ENCODE measurements around the gene MX1. TPM values are rescaled to one million over a fixed set of nuclear protein-coding genes. Genes with fewer than 3 reads are reported as not detected.
A peak's percentile ranks its signal among the peaks of the same experiment; 100 is the strongest.

Gene MX1
- total RNA-seq (2014; rRNA removed; shearing (Covaris generic)) = 12.3 and 15.4 TPM in 2 replicates

DNA sequence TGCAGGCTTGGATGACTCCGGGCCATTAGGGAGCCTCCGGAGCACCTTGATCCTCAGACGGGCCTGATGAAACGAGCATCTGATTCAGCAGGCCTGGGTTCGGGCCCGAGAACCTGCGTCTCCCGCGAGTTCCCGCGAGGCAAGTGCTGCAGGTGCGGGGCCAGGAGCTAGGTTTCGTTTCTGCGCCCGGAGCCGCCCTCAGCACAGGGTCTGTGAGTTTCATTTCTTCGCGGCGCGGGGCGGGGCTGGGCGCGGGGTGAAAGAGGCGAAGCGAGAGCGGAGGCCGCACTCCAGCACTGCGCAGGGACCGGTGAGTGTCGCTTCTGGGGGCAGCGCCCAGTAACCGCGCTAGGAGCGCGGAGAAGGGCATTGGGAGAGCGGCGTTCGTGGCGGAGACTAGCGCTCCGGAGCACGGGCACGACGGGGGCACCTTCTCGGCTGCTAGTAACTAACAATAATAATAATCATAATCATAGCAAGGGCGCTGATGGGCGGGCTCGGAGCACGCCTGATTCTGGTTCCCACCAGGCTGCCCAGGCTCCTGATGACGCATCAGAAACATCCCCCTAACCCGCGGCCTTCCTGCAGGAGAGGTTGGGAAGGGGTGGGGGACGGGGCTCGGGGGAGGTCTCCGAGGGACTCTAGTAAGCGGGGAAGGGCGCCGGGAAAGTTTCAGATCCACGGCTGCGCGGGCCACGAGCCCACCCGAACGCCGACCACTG lies at the start of gene MX1:
Gene MX1, plus strand, starts transcription at position 286 of the 722 bp plus-strand sequence. CDS start 5,832 bp downstream, outside the sequence.
- peak; percentile 49 for DNase-seq (ENCODE audit: low read depth)

DNA sequence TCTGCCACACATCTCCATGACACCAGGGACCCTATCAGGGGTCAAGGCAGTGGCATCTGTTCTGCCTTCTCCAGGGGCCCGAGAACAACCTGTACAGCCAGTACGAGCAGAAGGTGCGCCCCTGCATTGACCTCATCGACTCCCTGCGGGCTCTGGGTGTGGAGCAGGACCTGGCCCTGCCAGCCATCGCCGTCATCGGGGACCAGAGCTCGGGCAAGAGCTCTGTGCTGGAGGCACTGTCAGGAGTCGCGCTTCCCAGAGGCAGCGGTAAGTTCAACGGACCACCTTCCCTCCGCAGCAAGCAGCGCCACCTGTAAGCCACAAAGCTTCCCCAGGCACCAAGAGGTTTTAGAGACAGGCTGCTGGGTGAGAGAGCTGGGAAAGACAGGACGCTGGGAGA lies 48.3 kb upstream of the MX1 start:
- no peak for DNase-seq (ENCODE audit: low read depth)

DNA sequence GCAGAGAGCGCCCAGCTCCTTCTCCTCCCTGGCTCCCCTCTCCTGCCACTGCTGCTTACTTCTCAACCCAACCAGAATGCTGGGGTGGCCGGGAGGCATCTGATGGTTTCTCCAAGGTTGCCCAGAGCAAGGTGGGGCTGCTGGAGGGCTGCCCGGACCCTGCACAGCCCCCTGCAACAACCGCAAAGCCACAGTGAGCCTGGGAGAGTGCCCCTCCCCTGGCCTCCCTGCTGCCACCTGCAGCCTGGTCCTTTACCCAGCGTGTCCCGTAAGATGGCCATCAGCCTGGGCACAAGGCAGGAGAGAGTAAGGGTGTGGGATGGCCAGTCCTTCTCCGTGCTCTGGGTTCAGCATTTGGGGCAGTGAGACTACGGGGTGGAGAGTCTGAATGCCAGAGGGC lies 47.2 kb upstream of the MX1 start:
- no peak for DNase-seq (ENCODE audit: low read depth)

- DNase-seq (ENCODE audit: low read depth) = no peak
Observed at GRCh38 chr21:41379901-41380300, 46.1 kb upstream of the MX1 start.

GRCh38 chr21:41381731-41382130 lies 44.3 kb upstream of the MX1 start:
- no peak for DNase-seq (ENCODE audit: low read depth)

DNA sequence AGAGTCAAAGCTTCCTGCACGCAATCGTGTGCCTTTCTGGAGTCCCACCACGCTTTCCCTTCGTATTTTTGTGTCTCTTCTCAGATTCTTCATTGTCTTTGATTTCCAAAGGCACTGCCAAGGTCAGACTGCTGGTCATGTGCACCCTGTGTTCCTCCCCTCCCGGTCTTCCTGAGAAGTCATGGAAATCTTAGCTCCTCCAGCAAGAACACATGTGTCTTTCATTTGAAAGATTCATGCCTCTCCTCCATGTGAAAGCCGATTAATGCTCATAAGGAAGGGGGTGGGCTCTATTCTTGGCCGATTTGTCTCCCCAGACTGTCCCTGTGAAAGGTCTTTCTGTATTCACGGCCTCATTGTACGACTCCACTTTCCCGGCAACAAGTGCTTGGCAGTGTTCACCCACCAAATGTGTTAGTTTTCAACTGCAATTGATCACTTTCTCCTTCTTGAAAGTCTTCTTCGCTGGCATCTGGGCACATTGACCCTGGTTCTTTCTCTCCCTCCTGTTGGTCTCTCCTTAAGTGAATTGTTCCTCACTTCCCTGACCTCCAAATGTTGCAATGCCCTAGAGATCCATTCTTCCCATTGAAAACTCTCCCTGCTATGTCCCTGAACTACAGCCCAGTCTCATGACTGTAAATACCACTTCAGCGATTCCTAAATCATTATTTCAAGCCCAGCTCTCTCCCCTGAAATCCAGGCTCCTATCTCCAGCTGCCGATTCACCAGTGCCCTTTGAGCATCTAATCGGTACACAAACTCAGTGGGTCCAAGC lies 38.8 kb upstream of the MX1 start:
- DNase-seq (ENCODE audit: low read depth) = peak; percentile 28

- no peak for DNase-seq (ENCODE audit: low read depth)
Observed at GRCh38 chr21:41387824-41388223, 38.2 kb upstream of the MX1 start.

- DNase-seq (ENCODE audit: low read depth) = no peak
Observed at GRCh38 chr21:41388259-41388658, 37.8 kb upstream of the MX1 start.

GRCh38 chr21:41390043-41390639 lies 35.9 kb upstream of the MX1 start:
- DNase-seq (ENCODE audit: low read depth) = no peak

DNA sequence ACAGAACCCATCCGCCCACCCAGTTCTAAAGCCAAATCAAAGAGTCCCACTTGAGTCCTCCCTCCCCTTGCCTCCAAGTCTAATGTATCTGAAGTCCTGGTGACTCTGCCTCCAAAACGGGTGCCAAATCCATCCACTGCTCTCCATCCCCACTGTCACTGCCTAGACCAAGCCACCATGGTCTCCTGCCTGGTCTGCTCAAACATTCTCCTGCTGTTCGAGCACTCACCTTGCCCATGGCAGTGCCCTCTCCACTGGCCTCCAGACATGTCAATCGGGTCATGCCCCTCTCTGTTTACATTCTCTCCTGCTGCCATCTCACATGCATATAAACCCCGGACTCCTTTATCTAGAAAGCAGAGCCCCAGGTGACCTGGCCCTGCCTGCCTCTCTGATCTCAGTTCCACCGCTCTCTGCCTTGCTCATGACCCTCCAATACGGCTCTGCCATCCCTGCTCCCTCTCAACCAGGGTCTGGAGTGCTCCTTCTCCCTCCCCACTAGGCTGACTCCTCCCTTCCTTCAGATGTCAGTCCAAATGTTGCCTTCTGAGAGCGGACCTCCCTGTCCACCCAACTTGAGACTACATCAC lies 32.1 kb upstream of the MX1 start:
- no peak for DNase-seq (ENCODE audit: low read depth)

- DNase-seq (ENCODE audit: low read depth) = peak; percentile 22
Observed at GRCh38 chr21:41396558-41397075, 29.4 kb upstream of the MX1 start.

GRCh38 chr21:41397471-41397891 lies 28.6 kb upstream of the MX1 start:
- no peak for DNase-seq (ENCODE audit: low read depth)

DNA sequence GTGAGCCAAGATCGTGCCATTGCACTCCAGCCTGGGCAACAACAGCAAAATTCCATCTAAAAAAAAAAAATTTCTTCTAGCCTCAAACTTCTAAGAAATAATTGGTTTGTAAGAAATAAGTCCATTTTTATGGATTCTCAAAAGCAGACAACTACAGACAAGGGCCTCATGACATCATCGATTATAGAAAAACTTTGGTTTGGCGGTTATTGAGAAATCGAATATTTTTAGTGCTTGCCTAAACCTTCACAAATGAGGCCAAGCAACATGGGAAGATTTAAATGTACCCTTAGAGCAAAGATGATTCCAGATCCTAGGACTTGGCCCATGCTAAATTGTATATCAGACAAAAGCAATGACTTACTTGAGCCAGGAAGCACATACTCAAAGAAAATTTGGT lies 27.8 kb upstream of the MX1 start:
- no peak for DNase-seq (ENCODE audit: low read depth)

DNA sequence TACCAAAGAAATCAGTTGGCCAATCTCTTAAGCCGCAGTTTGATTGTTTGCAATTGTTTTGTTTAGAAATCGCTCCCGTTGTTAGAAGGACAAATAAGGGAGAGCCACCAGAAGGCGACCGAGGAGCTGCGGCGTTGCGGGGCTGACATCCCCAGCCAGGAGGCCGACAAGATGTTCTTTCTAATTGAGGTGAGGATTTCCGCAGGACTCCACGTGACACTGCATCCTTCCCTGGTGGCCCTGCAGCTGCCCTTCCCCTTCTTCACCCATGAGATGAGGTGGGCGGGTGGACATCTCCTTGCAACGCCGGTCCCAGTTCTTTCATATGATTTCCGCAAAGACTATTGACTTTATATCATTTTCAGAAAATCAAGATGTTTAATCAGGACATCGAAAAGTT lies 27.2 kb upstream of the MX1 start:
- DNase-seq (ENCODE audit: low read depth) = no peak

DNA sequence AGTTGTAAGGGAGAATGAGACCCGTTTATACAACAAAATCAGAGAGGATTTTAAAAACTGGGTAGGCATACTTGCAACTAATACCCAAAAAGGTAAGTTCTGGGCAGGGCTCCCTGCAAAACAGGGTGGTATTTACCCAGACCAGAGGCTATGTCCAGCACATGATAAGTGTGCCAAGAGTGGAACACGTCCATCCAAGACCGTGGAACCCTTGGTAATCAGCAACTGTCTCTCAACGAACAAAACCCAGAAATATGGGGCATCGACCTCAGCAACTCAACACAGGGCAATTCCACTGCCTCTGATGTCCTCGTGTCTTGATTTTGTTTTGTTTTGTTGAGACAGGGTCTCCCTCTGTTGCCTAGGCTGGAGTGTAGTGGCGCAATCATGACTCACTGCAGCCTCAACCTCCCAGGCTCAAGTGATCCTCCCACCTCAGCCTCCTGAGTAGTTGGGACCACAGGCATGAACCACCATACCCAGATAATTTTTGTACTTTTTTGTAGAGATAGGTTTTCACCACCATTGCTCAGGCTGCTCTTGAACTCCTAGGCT lies 26.7 kb upstream of the MX1 start:
- DNase-seq (ENCODE audit: low read depth) = no peak

DNA sequence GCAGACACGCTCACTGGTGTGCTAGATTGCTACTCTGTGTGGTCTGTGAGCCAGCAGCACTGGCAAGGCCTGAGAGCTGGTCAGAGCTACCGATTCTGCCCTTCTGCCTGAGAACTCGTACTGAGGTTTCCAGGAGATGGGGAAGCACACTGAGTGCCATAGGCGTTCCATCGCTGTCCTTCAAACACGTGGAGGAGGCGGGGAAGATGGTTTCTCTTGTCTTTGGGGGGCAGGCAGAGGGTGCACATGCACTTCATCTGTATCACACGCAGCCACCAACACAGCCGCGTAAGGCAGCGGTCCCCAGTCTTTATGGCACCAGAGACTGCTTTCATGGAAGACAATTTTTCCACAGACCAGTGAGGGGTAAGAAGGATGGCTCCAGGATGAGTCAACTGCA lies 23.8 kb upstream of the MX1 start:
- no peak for DNase-seq (ENCODE audit: low read depth)

- no peak for DNase-seq (ENCODE audit: low read depth)
Observed at GRCh38 chr21:41402796-41403195, 23.2 kb upstream of the MX1 start.

GRCh38 chr21:41403331-41403730 lies 22.7 kb upstream of the MX1 start:
- DNase-seq (ENCODE audit: low read depth) = no peak

GRCh38 chr21:41403966-41404365 lies 22.1 kb upstream of the MX1 start:
- DNase-seq (ENCODE audit: low read depth) = no peak

- no peak for DNase-seq (ENCODE audit: low read depth)
Observed at GRCh38 chr21:41405321-41405720, 20.7 kb upstream of the MX1 start.

- DNase-seq (ENCODE audit: low read depth) = no peak
Observed at GRCh38 chr21:41406340-41406739, 19.7 kb upstream of the MX1 start.
